T-cell (primary cell): Measurements from ENCODE around the gene DOCK8. TPM values are rescaled to one million over a fixed set of nuclear protein-coding genes. Genes with fewer than 3 reads are reported as not detected.
A peak's percentile ranks its signal among the peaks of the same experiment; 100 is the strongest.

Experiments used
- ATAC-seq, 4 experiments: fragments of 200-7000 bp in 3 of 4; fragments of 150-1000 bp in 1 of 4; cut with Tn5 transposase; replicated peaks in 1 of 4; 1 replicate in 3 of 4; 2 replicates in 1 of 4; pipeline ENCODE4 v1.10.0; 2021; ENCODE audit warnings: moderate library complexity in 3 of 4, mild to moderate bottlenecking in 2 of 4, moderate number of reproducible peaks in 1 of 4
- CTCF ChIA-PET, 2 donors: fragments of 300-600 bp; sonication (Branson Sonifier 250); formaldehyde crosslinking; loops; one replicate each; lab custom pipeline; 2022; ENCODE audit warnings: antibody characterized with exemption in 2 of 2; lab: Charles Lee
- POLR2A ChIA-PET, 2 donors: fragments of 300-600 bp; sonication (Branson Sonifier 250); formaldehyde crosslinking; loops; one replicate each; lab custom pipeline; 2022; ENCODE audit warnings: antibody characterized with exemption in 2 of 2; lab: Charles Lee
- DNase-seq, 35 experiments: peaks; one replicate each; pipeline versions ENCODE4 v3.0.0 to v3.0.0-alpha.2; 2013 to 2023
- H3K27ac ChIP-seq: one replicate; pipeline ENCODE4 v1.5.1; 2013; ENCODE audit warnings: low read length
- H3K27me3 ChIP-seq, 2 experiments: replicated peaks in 1 of 2; 1 replicate in 1 of 2; 2 replicates in 1 of 2; pipeline versions ENCODE4 v1.6.1 to v1.7.0; 2013; ENCODE audit warnings: low read length in 1 of 2, mixed read lengths in 1 of 2; ENCODE audit not compliant: control insufficient read depth in 2 of 2, insufficient read depth in 2 of 2; ENCODE audit errors: extremely low read depth in 1 of 2
- H3K36me3 ChIP-seq, 2 donors: 1 replicate in 1 of 2; 2 replicates in 1 of 2; pipeline versions ENCODE4 v1.6.1 to v1.7.0; 2013; ENCODE audit warnings: low read length in 1 of 2; ENCODE audit not compliant: control insufficient read depth in 2 of 2, insufficient read depth in 1 of 2; ENCODE audit errors: extremely low read depth in 1 of 2
- H3K4me1 ChIP-seq, 2 experiments: 1 replicate in 1 of 2; 2 replicates in 1 of 2; pipeline versions ENCODE4 v1.6.1 to v1.7.0; 2013; ENCODE audit warnings: low read length in 2 of 2, mixed read lengths in 1 of 2; ENCODE audit not compliant: insufficient read depth in 2 of 2, control insufficient read depth in 1 of 2; ENCODE audit errors: extremely low read depth in 1 of 2
- H3K4me3 ChIP-seq, 2 donors: 1 replicate in 1 of 2; 2 replicates in 1 of 2; pipeline versions ENCODE4 v1.5.1 to v1.7.0; 2013; ENCODE audit warnings: mild to moderate bottlenecking in 2 of 2, low read length in 1 of 2, moderate library complexity in 1 of 2; ENCODE audit not compliant: control insufficient read depth in 1 of 2; ENCODE audit errors: extremely low read depth in 1 of 2
- H3K9me3 ChIP-seq: 2 replicates; pipeline ENCODE4 v1.7.0; 2013
- H3K27ac Mint-ChIP-seq, 2 donors: one replicate each; pipeline ENCODE4 v1.8.0; 2020 to 2021; ENCODE audit warnings: mild to moderate bottlenecking in 2 of 2, mixed read lengths in 2 of 2
- H3K27me3 Mint-ChIP-seq, 2 donors: one replicate each; pipeline ENCODE4 v1.8.0; 2021 to 2022; ENCODE audit warnings: mixed read lengths in 2 of 2
- H3K36me3 Mint-ChIP-seq: one replicate; pipeline ENCODE4 v1.8.0; 2021; ENCODE audit warnings: mixed read lengths
- H3K4me1 Mint-ChIP-seq, 3 donors: one replicate each; pipeline ENCODE4 v1.8.0; 2020 to 2022; ENCODE audit warnings: mixed read lengths in 3 of 3, mild to moderate bottlenecking in 1 of 3
- H3K4me3 Mint-ChIP-seq, 3 donors: one replicate each; pipeline ENCODE4 v1.8.0; 2020 to 2022; ENCODE audit warnings: mild to moderate bottlenecking in 3 of 3, mixed read lengths in 3 of 3, moderate library complexity in 3 of 3
- H3K9me3 Mint-ChIP-seq, 3 donors: one replicate each; pipeline ENCODE4 v1.8.0; 2020 to 2022; ENCODE audit warnings: mixed read lengths in 3 of 3
- WGBS: methylation state at CpG from one replicate; pipeline ENCODE4 v1.1.5; 2013; ENCODE audit warnings: missing lambda C conversion rate; ENCODE audit not compliant: insufficient coverage; 5-methylcytosine and 5-hydroxymethylcytosine counted together
- total RNA-seq, 35 experiments: library from RNA in 6 of 35; stranded (reverse) in 6 of 35; fragments of 120-200 nt in 1 of 35; gene quantifications; one replicate each; pipeline versions ENCODE4 v1.2.1 to v1.2.4 and lab custom pipeline; 2013 to 2026

DOCK8 gene
- total RNA-seq, 5 donors from 2014 or later (not counting 1 experiment from before 2014, with no cell fraction given): 173 to 231 (median 208) TPM

DNA sequence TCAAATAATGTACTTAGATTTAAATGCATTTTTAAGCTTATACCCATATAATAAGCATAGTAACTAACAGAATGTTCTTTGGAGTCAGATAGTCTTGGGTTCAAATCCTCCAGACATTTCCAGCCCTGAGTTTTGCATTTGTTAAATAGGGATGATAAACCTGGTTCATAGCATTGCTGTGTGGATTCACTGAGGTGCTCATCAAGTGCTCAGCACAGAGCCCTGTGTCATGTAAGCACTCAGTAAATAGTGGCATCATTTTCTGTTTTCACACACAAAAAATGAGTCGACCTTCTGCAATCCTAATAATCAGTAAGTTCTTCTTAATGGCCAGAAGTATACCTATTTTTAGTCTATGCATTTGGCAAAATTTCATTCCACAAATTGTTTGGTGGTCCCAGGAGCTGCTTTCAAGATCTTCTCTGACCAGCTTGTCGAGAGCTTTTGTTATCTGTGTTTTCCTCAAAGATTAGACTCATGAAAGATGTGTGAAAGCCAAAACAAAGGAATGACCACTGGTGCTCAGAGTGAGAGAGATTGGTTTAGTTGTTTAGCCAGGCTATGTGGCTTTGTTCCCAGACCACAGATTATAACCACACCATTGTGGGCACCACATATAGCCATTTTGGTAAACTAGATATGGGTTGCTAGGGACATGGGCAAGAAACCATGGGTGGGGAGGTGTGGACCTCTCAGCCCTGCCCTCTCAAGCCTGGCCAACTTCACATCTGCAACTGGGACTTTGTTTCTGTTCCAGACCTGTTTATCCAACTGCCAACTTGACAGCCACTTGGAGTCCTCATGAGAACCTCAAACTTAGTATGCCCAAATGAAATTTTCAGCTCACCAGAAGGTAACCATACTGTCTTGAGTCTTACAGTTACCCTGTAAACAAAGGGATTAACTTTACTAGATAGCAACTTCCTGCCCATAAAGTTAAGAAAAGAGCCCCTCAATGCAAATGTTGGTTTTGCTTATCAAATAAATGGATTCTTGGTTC is 45.0 kb downstream of the DOCK8 start:
- ChIA-PET POLR2A (no interaction called here), CTCF (interaction anchor here in 1 of 2 donors (0.7 kb wide), 1 partner anchor 1922 kb away, joined by 6 read pairs; no protein-coding TSS in a partner anchor)
- Mint-ChIP-seq H3K27me3 (peaks cover 0 to 4% of the 10 kb centered on the region in 2 donors), H3K27ac (no peak overlapping the region), H3K4me3 (no peak overlapping the region), H3K9me3 (no peaks in the 10 kb centered on the region), H3K4me1 (peaks cover 8 to 12% (median 10%) of the 10 kb centered on the region in 3 donors), H3K36me3 (no peaks in the 10 kb centered on the region)
- Histone ChIP-seq H3K27ac (no peak overlapping the region), H3K4me3 (no peak overlapping the region), H3K9me3 (no peaks in the 10 kb centered on the region), H3K36me3 (no peaks in the 10 kb centered on the region), H3K27me3 (peaks cover 0 to 6% of the 10 kb centered on the region in 2 experiments), H3K4me1 (no peaks in the 10 kb centered on the region)
- WGBS: no CpG with 5 or more reads among the region's 2 CpGs
- ATAC-seq: no peak
- no peak for DNase-seq

DNA sequence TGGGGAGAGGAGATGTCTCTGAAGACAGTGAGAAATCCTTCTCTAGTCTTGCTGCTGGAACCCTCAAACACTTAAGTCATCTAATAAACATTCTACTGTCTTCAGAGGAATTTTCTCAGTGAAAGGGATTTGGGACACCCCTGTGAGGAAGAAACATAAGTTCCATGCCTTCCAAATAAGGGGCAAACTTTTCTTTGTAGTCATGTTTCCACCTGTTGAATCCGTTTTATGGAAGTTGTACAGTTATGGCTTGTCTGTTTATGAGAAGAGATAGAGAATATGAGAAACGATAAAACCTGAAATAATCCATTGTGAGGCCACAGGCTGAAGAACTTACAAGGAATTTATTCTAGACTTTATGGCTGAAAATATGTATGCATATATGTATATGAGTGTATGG is 49.6 kb downstream of the DOCK8 start:
- H3K9me3 ChIP-seq: no peaks in the 10 kb centered on the region
- Mint-ChIP-seq H3K36me3 (peaks cover 1% of the 10 kb centered on the region), H3K4me3 (no peak overlapping the region), H3K27ac (no peak overlapping the region), H3K27me3 (no peaks in the 10 kb centered on the region), H3K9me3 (no peaks in the 10 kb centered on the region), H3K4me1 (peaks cover 19 to 31% (median 20%) of the 10 kb centered on the region in 3 donors)
- ATAC-seq: no peak
- no peak overlapping the region for H3K27ac ChIP-seq
- H3K4me3 ChIP-seq: no peak overlapping the region
- no peaks in the 10 kb centered on the region for H3K36me3 ChIP-seq
- H3K27me3 ChIP-seq: no peaks in the 10 kb centered on the region
- CTCF ChIA-PET: no interaction called here
- WGBS: 71% methylated on average over 2 of the region's 2 CpGs
- POLR2A ChIA-PET: no interaction called here
- DNase-seq: no peak
- peaks cover 0 to 2% of the 10 kb centered on the region in 2 experiments for H3K4me1 ChIP-seq

GRCh38 chr9:265209-265870 is 50.7 kb downstream of the DOCK8 start:
- H3K4me3 ChIP-seq: no peak overlapping the region
- H3K27me3 Mint-ChIP-seq: no peaks in the 10 kb centered on the region
- ChIA-PET POLR2A (interaction anchor here in 1 of 2 donors (0.7 kb wide), 1 partner anchor 10 kb away, joined by 3 read pairs; no protein-coding TSS in a partner anchor), CTCF (interaction anchor here in 1 of 2 donors (2.4 kb wide), 1 partner anchor 12 kb away, joined by 6 read pairs; no protein-coding TSS in a partner anchor)
- H3K4me1 ChIP-seq: peaks cover 2 to 4% of the 10 kb centered on the region in 2 experiments
- no peak overlapping the region for H3K27ac ChIP-seq
- H3K4me1 Mint-ChIP-seq: peaks cover 20 to 33% (median 21%) of the 10 kb centered on the region in 3 donors
- H3K27ac Mint-ChIP-seq: no peak overlapping the region
- no peaks in the 10 kb centered on the region for H3K9me3 ChIP-seq
- ATAC-seq: no peak
- DNase-seq: no peak
- H3K9me3 Mint-ChIP-seq: no peaks in the 10 kb centered on the region
- H3K36me3 Mint-ChIP-seq: peaks cover 2% of the 10 kb centered on the region
- H3K27me3 ChIP-seq: no peaks in the 10 kb centered on the region
- 60% methylated on average over 1 of the region's 7 CpGs for WGBS
- H3K4me3 Mint-ChIP-seq: no peak overlapping the region
- H3K36me3 ChIP-seq: no peaks in the 10 kb centered on the region

- no CpG with 5 or more reads among the region's 2 CpGs for WGBS
- H3K9me3 Mint-ChIP-seq: no peaks in the 10 kb centered on the region
These were observed 51.6 kb downstream of the DOCK8 start for GRCh38 chr9:266228-266627.

GRCh38 chr9:268616-269015 is 54.0 kb downstream of the DOCK8 start:
- H3K4me1 ChIP-seq: peaks cover 14 to 26% of the 10 kb centered on the region in 2 experiments
- Mint-ChIP-seq H3K4me1 (peaks cover 33 to 56% (median 42%) of the 10 kb centered on the region in 3 donors), H3K27ac (peak overlapping the region; percentile 77 to 81), H3K9me3 (no peaks in the 10 kb centered on the region), H3K27me3 (no peaks in the 10 kb centered on the region), H3K4me3 (no peak overlapping the region), H3K36me3 (peaks cover 2% of the 10 kb centered on the region)
- H3K27ac ChIP-seq: peak overlapping the region; percentile 7
- no peaks in the 10 kb centered on the region for H3K27me3 ChIP-seq
- no peaks in the 10 kb centered on the region for H3K36me3 ChIP-seq
- ChIA-PET POLR2A (no interaction called here), CTCF (no interaction called here)
- 90% methylated on average over 1 of the region's 1 CpG for WGBS
- ATAC-seq (no peak), DNase-seq (no peak)
- H3K4me3 ChIP-seq: no peak overlapping the region
- H3K9me3 ChIP-seq: no peaks in the 10 kb centered on the region

More at GRCh38 chr9:266228-266627, 51.6 kb downstream of the DOCK8 start:
- Mint-ChIP-seq H3K36me3 (peaks cover 2% of the 10 kb centered on the region), H3K27me3 (no peaks in the 10 kb centered on the region), H3K4me3 (no peak overlapping the region), H3K27ac (no peak overlapping the region), H3K4me1 (peaks cover 20 to 41% (median 27%) of the 10 kb centered on the region in 3 donors)
- ATAC-seq: no peak
- no peak for DNase-seq
- no peak overlapping the region for H3K4me3 ChIP-seq
- no peaks in the 10 kb centered on the region for H3K9me3 ChIP-seq
- H3K27me3 ChIP-seq: no peaks in the 10 kb centered on the region
- no peak overlapping the region for H3K27ac ChIP-seq
- H3K4me1 ChIP-seq: peaks cover 3 to 10% of the 10 kb centered on the region in 2 experiments
- ChIA-PET CTCF (interaction anchor here in 1 of 2 donors (2.4 kb wide), 1 partner anchor 11 kb away, joined by 6 read pairs; no protein-coding TSS in a partner anchor), POLR2A (interaction anchor here in 1 of 2 donors (0.6 kb wide), 1 partner anchor 54 kb away, joined by 3 read pairs; no protein-coding TSS in a partner anchor)
- no peaks in the 10 kb centered on the region for H3K36me3 ChIP-seq

- Mint-ChIP-seq H3K9me3 (no peaks in the 10 kb centered on the region), H3K27me3 (no peaks in the 10 kb centered on the region), H3K4me1 (peaks cover 29 to 53% (median 39%) of the 10 kb centered on the region in 3 donors), H3K27ac (peak overlapping the region in 1 of 2 donors; percentile 34), H3K4me3 (no peak overlapping the region), H3K36me3 (peaks cover 5% of the 10 kb centered on the region)
- ChIA-PET CTCF (no interaction called here), POLR2A (no interaction called here)
- DNase-seq (no peak), ATAC-seq (no peak)
- Histone ChIP-seq H3K27ac (no peak overlapping the region), H3K4me3 (no peak overlapping the region), H3K36me3 (no peaks in the 10 kb centered on the region), H3K9me3 (no peaks in the 10 kb centered on the region), H3K4me1 (peaks cover 16 to 26% of the 10 kb centered on the region in 2 experiments), H3K27me3 (no peaks in the 10 kb centered on the region)
- WGBS: 89% methylated on average over 3 of the region's 6 CpGs
These were observed 54.5 kb downstream of the DOCK8 start for GRCh38 chr9:269081-269711.
